ENCODE data around the gene GPR132. TPM values are rescaled to one million over a fixed set of nuclear protein-coding genes. Genes with fewer than 3 reads are reported as not detected.

Gene GPR132
- total and polyA plus RNA-seq, 7 donors = 0.60 to 8.4 (median 1.9) TPM

DNA sequence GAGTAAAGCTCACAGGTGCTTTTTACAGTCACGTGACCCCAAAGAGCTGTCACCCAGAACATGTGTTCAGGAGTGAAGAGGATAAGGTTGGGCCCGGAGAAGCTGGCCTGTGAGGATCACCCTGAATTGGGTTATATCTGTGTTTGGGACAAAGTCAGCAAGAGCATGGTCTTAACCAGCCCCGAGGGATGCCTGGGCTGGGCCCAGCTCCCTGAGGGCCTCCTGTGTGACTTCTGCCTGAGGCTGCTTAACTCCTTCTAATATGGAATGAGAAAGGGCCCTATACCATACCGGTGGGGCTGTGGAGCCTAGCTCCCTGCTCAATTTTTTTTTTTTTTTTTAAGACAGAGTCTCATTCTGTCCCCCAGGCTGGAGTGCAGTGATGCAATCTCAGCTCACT is 46.8 kb downstream of the GPR132 start:
- 83 to 86% methylated on average over 4 of the region's 4 CpGs for WGBS, 2 donors
- H3K4me3 ChIP-seq = no peak overlapping the region
- TF ChIP-seq POLR2AphosphoS5 (IDR thresholded peaks at IDR 0.05) = no peak
- TF ChIP-seq, protein P1, sequence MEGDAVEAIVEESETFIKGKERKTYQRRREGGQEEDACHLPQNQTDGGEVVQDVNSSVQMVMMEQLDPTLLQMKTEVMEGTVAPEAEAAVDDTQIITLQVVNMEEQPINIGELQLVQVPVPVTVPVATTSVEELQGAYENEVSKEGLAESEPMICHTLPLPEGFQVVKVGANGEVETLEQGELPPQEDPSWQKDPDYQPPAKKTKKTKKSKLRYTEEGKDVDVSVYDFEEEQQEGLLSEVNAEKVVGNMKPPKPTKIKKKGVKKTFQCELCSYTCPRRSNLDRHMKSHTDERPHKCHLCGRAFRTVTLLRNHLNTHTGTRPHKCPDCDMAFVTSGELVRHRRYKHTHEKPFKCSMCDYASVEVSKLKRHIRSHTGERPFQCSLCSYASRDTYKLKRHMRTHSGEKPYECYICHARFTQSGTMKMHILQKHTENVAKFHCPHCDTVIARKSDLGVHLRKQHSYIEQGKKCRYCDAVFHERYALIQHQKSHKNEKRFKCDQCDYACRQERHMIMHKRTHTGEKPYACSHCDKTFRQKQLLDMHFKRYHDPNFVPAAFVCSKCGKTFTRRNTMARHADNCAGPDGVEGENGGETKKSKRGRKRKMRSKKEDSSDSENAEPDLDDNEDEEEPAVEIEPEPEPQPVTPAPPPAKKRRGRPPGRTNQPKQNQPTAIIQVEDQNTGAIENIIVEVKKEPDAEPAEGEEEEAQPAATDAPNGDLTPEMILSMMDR (IDR thresholded peaks at IDR 0.05) = no peak
- no peaks in the 10 kb centered on the region for H3K27me3 ChIP-seq
- intact Hi-C loops (cut with DNase I) = no loop called here
- H3K9me3 ChIP-seq = no peaks in the 10 kb centered on the region
- no peak for DNase-seq
- no peaks in the 10 kb centered on the region for H3K36me3 ChIP-seq
- no peak overlapping the region for H3K27ac ChIP-seq
- H3K4me1 ChIP-seq = peaks cover 0 to 38% (median 33%) of the 10 kb centered on the region in 4 donors

GRCh38 chr14:105015905-105016304 is 49.3 kb downstream of the GPR132 start:
- no peak overlapping the region for H3K4me3 ChIP-seq
- no peaks in the 10 kb centered on the region for H3K27me3 ChIP-seq
- peaks cover 0 to 54% (median 49%) of the 10 kb centered on the region in 4 donors for H3K4me1 ChIP-seq
- intact Hi-C loops (cut with DNase I) = no loop called here
- WGBS, 2 donors = 37 to 81% methylated on average over 6 of the region's 6 CpGs
- DNase-seq = no peak
- H3K9me3 ChIP-seq = no peaks in the 10 kb centered on the region
- no peak overlapping the region for H3K27ac ChIP-seq
- TF ChIP-seq POLR2A (IDR thresholded peaks at IDR 0.05) = no peak
- TF ChIP-seq EP300 (IDR thresholded peaks at IDR 0.05) = no peak
- no peak for TF ChIP-seq POLR2AphosphoS5 (IDR thresholded peaks at IDR 0.05)
- TF ChIP-seq, protein P1 (IDR thresholded peaks at IDR 0.05) = no peak
- H3K36me3 ChIP-seq = peaks cover 0 to 6% (median 2%) of the 10 kb centered on the region in 4 donors

DNA sequence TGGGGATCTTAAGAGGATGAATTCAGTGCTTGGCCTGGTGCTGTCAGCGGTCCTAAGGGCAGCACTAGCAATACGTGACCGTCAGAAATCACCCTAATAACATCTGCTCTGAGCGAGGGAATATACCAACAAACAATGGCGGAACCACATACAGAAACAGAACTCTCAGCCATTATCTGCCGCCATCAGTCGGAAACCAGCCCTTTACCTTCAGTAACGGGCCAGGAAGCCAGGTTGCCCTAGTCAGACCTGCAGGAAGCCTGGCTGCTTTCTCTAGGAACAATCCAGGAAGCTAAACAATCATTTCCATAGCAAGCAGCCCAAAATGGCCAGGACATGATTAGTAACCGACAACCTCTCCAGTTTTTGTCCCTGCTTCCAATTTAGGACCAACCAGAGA is 50.0 kb downstream of the GPR132 start:
- WGBS, 2 donors = 78 to 83% methylated on average over 9 of the region's 9 CpGs

DNA sequence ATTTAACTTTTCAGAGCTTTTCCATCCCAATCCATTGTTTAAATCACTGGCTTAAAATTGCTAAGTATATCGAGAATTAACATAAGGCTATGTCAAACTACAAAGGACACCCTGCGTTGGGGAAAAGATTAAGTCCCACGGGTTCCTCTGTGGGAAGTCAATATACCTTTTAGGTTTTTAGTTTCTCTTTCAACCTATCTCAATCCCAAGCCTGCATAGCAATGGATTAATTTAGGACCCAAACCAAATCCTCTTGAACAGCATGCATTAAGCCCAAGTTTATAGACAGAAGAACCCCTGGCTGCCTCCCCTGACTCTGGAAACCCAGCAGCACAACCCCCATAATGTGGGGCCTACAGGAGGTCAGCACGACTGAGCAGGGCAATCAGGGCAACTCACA is 50.6 kb downstream of the GPR132 start:
- H3K9me3 ChIP-seq = no peaks in the 10 kb centered on the region
- no peak overlapping the region for H3K27ac ChIP-seq
- intact Hi-C loops (cut with DNase I) = no loop called here
- H3K4me1 ChIP-seq = peaks cover 0 to 55% (median 45%) of the 10 kb centered on the region in 4 donors
- no peak overlapping the region for H3K4me3 ChIP-seq
- TF ChIP-seq POLR2AphosphoS5 (IDR thresholded peaks at IDR 0.05) = no peak
- no peaks in the 10 kb centered on the region for H3K27me3 ChIP-seq
- 61 to 70% methylated on average over 4 of the region's 4 CpGs for WGBS, 2 donors
- DNase-seq = no peak
- peaks cover 0 to 14% (median 2%) of the 10 kb centered on the region in 4 donors for H3K36me3 ChIP-seq

More for the DNA sequence above, 50.0 kb downstream of the GPR132 start:
- peaks cover 0 to 8% (median 2%) of the 10 kb centered on the region in 4 donors for H3K36me3 ChIP-seq
- H3K27ac ChIP-seq = no peak overlapping the region
- H3K4me3 ChIP-seq = no peak overlapping the region
- TF ChIP-seq EP300 (IDR thresholded peaks at IDR 0.05) = no peak
- no peak for TF ChIP-seq POLR2A (IDR thresholded peaks at IDR 0.05)
- TF ChIP-seq, protein P1 (IDR thresholded peaks at IDR 0.05) = no peak
- no peak for TF ChIP-seq POLR2AphosphoS5 (IDR thresholded peaks at IDR 0.05)
- peaks cover 0 to 58% (median 50%) of the 10 kb centered on the region in 4 donors for H3K4me1 ChIP-seq
- intact Hi-C loops (cut with DNase I) = no loop called here
- no peaks in the 10 kb centered on the region for H3K27me3 ChIP-seq
- no peaks in the 10 kb centered on the region for H3K9me3 ChIP-seq
- no peak for DNase-seq

- WGBS, 2 donors = 87 to 93% methylated on average over 9 of the region's 9 CpGs
- Histone ChIP-seq H3K27ac (no peak overlapping the region), H3K27me3 (no peaks in the 10 kb centered on the region), H3K4me3 (no peak overlapping the region), H3K4me1 (peaks cover 0 to 49% (median 39%) of the 10 kb centered on the region in 4 donors), H3K36me3 (peaks cover 0 to 15% (median 2%) of the 10 kb centered on the region in 4 donors), H3K9me3 (no peaks in the 10 kb centered on the region)
- intact Hi-C loops (cut with DNase I) = no loop called here
- TF ChIP-seq EP300 (IDR thresholded peaks at IDR 0.05) = no peak
- TF ChIP-seq, protein P1 (IDR thresholded peaks at IDR 0.05) = no peak
- DNase-seq = no peak
These were observed 51.2 kb downstream of the GPR132 start for GRCh38 chr14:105014032-105014431.
